Gastrocnemius medialis (tissue), 4 donors: ENCODE results near the gene ICAM4. TPM values are rescaled to one million over a fixed set of nuclear protein-coding genes. Genes with fewer than 3 reads are reported as not detected.

Experiments used
- ATAC-seq, 2 donors: fragments of 150-250 bp; one replicate each; pipeline ENCODE4 v1.9.1; 2016
- DNase-seq, 2 donors: peaks; one replicate each; pipeline ENCODE4 v3.0.0-alpha.2; 2019
- H3K27ac ChIP-seq, 4 donors: fragments of 200-600 bp; sonication (generic); 1 replicate in 1 of 4; 2 replicates in 3 of 4; pipeline ENCODE4 v1.5.1; 2016 to 2018; ENCODE audit warnings: mild to moderate bottlenecking in 2 of 4, moderate library complexity in 1 of 4
- H3K27me3 ChIP-seq, 3 donors: fragments of 200-600 bp; sonication (generic) in 2 of 3; 1 replicate in 1 of 3; 2 replicates in 2 of 3; pipeline versions ENCODE4 v1.5.1 to v1.6.0; 2016 to 2019; ENCODE audit warnings: mild to moderate bottlenecking in 1 of 3, moderate library complexity in 1 of 3
- H3K36me3 ChIP-seq, 2 donors: fragments of 200-600 bp; sonication (generic) in 1 of 2; one replicate each; pipeline ENCODE4 v1.5.1; 2017 to 2018
- H3K4me1 ChIP-seq, 2 donors: fragments of 200-600 bp; sonication (generic) in 1 of 2; one replicate each; pipeline ENCODE4 v1.5.1; 2016 to 2017; ENCODE audit warnings: mild to moderate bottlenecking in 2 of 2
- H3K4me3 ChIP-seq, 4 donors: fragments of 200-600 bp; sonication (generic) in 3 of 4; 1 replicate in 1 of 4; 2 replicates in 3 of 4; pipeline ENCODE4 v1.5.1; 2016 to 2019; ENCODE audit warnings: mild to moderate bottlenecking in 2 of 4
- H3K9me3 ChIP-seq, 3 donors: fragments of 200-600 bp; sonication (generic) in 2 of 3; 1 replicate in 1 of 3; 2 replicates in 2 of 3; pipeline ENCODE4 v1.5.1; 2016 to 2019
- POLR2A ChIP-seq, 2 donors: fragments of 450-650 bp; IDR thresholded peaks; one replicate each; pipeline ENCODE4 v1.6.1; 2017; ENCODE audit warnings: antibody characterized with exemption in 2 of 2, mild to moderate bottlenecking in 2 of 2, moderate library complexity in 2 of 2
- in situ Hi-C, 4 donors: fragments of 200-750 bp; cut with MboI; loops; one replicate each; pipeline versions ENCODE4 v1.15.0 to v1.8.0; 2017; ENCODE audit warnings: low sequenced_read_pairs in 4 of 4
- intact Hi-C: fragments of 100-400 bp; cut with DNase I; formaldehyde crosslinking; loops from one replicate; pipeline ENCODE4 v1.15.1; 2023; ENCODE audit warnings: low total_unique reads
- total RNA-seq, 4 donors: library from RNA; depleted of rRNA; stranded (reverse); fragments of >200 nt; gene quantifications; one replicate each; pipeline versions ENCODE4 v1.1.0 to v1.2.3, GENCODE V29; 2016
- TF ChIP-seq, protein P1 (sequence below), 5 experiments: fragments of 450-650 bp in 3 of 5; fragments of 200-600 bp in 2 of 5; sonication (generic) in 2 of 5; IDR thresholded peaks in 4 of 5; conservative IDR thresholded peaks in 1 of 5; 1 replicate in 4 of 5; 2 replicates in 1 of 5; pipeline ENCODE4 v1.5.1; 2016 to 2019; ENCODE audit warnings: antibody characterized with exemption in 5 of 5, mild to moderate bottlenecking in 3 of 5, moderate library complexity in 3 of 5

Gene ICAM4
- total RNA-seq, 4 donors from 2014 or later = not detected

DNA sequence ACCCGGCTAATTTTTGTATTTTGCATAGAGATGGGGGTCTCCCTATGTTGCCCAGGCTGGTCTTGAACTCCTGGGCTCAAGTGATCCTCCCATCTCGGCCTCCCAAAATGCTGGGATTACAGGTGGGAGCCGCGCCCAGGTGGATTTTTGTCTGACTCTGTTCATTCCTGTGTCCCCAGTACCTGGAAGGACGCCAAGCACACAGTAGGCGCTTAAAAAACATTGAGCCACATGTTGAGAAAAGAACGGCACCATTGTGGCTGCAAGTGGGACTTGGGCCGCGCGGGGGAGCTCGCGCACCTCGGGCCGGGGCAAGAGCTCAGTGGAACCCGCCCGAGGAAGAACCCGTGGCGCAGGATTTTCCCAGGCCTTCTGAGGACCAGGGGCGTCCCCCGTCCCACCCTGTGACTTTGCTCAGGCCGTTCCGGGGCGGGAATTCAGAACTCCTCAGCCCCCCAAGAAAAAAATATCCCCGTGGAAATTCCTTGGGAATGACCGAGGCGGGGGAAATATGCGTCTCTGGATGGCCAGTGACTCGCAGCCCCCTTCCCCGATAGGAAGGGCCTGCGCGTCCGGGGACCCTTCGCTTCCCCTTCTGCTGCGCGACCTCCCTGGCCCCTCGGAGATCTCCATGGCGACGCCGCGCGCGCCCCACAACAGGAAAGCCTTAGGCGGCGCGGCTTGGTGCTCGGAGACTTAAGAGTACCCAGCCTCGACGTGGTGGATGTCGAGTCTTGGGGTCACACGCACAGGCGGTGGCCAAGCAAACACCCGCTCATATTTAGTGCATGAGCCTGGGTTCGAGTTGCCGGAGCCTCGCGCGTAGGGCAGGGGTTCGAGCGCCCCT, 17.2 kb upstream of the ICAM4 start:
- no peak for TF ChIP-seq POLR2A (IDR thresholded peaks at IDR 0.05)
- TF ChIP-seq, protein P1, sequence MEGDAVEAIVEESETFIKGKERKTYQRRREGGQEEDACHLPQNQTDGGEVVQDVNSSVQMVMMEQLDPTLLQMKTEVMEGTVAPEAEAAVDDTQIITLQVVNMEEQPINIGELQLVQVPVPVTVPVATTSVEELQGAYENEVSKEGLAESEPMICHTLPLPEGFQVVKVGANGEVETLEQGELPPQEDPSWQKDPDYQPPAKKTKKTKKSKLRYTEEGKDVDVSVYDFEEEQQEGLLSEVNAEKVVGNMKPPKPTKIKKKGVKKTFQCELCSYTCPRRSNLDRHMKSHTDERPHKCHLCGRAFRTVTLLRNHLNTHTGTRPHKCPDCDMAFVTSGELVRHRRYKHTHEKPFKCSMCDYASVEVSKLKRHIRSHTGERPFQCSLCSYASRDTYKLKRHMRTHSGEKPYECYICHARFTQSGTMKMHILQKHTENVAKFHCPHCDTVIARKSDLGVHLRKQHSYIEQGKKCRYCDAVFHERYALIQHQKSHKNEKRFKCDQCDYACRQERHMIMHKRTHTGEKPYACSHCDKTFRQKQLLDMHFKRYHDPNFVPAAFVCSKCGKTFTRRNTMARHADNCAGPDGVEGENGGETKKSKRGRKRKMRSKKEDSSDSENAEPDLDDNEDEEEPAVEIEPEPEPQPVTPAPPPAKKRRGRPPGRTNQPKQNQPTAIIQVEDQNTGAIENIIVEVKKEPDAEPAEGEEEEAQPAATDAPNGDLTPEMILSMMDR (IDR thresholded peaks at IDR 0.05 in 4 of 5, conservative IDR thresholded peaks at IDR 0.05 in 1 of 5) = peak; percentile 81 to 94 (median 92)
- Histone ChIP-seq H3K36me3 (no peaks in the 10 kb centered on the region), H3K4me1 (peaks cover 5 to 21% of the 10 kb centered on the region in 2 donors), H3K4me3 (peak overlapping the region; percentile 49 to 60 (median 56)), H3K9me3 (no peaks in the 10 kb centered on the region), H3K27me3 (peaks cover 7 to 24% (median 18%) of the 10 kb centered on the region in 3 donors), H3K27ac (peak overlapping the region; percentile 75 to 84 (median 78))
- ATAC-seq (peak; percentile 72 to 75), DNase-seq (peak; percentile 47 to 70)
- in situ Hi-C loops = loop anchor here (5.0 kb wide), 1 partner anchor 118 kb away; no protein-coding TSS in a partner anchor
- intact Hi-C loops = loop anchor here (1.0 to 5.0 kb wide), 2 partner anchors 63 to 120 kb away; partner anchors contain the start of gene RAVER1

DNA sequence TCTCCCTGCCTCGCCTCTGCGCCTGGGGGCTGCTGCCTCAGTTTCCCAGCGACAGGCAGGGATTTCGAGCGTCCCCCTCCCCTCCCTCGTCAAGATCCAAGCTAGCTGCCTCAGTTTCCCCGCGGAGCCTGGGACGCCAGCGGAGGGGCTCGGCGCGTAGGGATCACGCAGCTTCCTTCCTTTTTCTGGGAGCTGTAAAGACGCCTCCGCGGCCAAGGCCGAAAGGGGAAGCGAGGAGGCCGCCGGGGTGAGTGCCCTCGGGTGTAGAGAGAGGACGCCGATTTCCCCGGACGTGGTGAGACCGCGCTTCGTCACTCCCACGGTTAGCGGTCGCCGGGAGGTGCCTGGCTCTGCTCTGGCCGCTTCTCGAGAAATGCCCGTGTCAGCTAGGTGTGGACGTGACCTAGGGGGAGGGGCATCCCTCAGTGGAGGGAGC, 16.6 kb upstream of the ICAM4 start:
- no peaks in the 10 kb centered on the region for H3K9me3 ChIP-seq
- DNase-seq = peak in 1 of 2 donors; percentile 49
- peak overlapping the region; percentile 75 to 84 (median 78) for H3K27ac ChIP-seq
- H3K27me3 ChIP-seq = peaks cover 7 to 24% (median 18%) of the 10 kb centered on the region in 3 donors
- H3K4me3 ChIP-seq = peak overlapping the region; percentile 49 to 60 (median 56)
- in situ Hi-C loops = no loop called here
- intact Hi-C loops = loop anchor here (5.0 kb wide), 1 partner anchor 62 kb away; the partner anchor contains the start of gene RAVER1
- peak in 1 of 2 donors; percentile 42 for ATAC-seq
- H3K36me3 ChIP-seq = no peaks in the 10 kb centered on the region
- TF ChIP-seq POLR2A (IDR thresholded peaks at IDR 0.05) = no peak
- TF ChIP-seq, protein P1 (IDR thresholded peaks at IDR 0.05 in 4 of 5, conservative IDR thresholded peaks at IDR 0.05 in 1 of 5) = no peak
- H3K4me1 ChIP-seq = peaks cover 5 to 21% of the 10 kb centered on the region in 2 donors

DNA sequence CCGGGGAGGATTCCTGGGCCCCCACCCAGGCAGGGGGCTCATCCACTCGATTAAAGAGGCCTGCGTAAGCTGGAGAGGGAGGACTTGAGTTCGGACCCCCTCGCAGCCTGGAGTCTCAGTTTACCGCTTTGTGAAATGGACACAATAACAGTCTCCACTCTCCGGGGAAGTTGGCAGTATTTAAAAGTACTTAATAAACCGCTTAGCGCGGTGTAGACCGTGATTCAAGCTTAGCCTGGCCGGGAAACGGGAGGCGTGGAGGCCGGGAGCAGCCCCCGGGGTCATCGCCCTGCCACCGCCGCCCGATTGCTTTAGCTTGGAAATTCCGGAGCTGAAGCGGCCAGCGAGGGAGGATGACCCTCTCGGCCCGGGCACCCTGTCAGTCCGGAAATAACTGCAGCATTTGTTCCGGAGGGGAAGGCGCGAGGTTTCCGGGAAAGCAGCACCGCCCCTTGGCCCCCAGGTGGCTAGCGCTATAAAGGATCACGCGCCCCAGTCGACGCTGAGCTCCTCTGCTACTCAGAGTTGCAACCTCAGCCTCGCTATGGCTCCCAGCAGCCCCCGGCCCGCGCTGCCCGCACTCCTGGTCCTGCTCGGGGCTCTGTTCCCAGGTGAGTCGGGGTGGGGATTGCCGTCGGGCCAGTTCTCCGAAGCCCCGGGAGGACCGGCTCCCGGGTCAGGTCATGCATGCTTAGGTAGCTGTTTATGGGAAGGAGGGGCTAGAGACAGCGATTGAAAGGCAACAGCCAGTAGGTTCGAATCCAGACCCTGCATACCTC, 15.9 kb upstream of the ICAM4 start, which contains the start of gene ICAM1:
TSS of gene ICAM1 (plus strand) at position 505 of the 779 bp plus-strand sequence. CDS start at position 545, 40 bp downstream.
- TF ChIP-seq, protein P1 (IDR thresholded peaks at IDR 0.05 in 4 of 5, conservative IDR thresholded peaks at IDR 0.05 in 1 of 5) = no peak
- TF ChIP-seq POLR2A (IDR thresholded peaks at IDR 0.05) = peak; percentile 60 to 67
- intact Hi-C loops (loop anchor here (5.0 kb wide), 1 partner anchor 61 kb away; the partner anchor contains the start of gene RAVER1), in situ Hi-C loops (no loop called here)
- DNase-seq (peak; percentile 50 to 65), ATAC-seq (peak; percentile 23 to 65)
- Histone ChIP-seq H3K4me3 (peak within 1 kb of the TSS; percentile 49 to 60 (median 56)), H3K27me3 (peaks cover 7 to 24% (median 18%) of the 10 kb centered on the region in 3 donors), H3K27ac (peak within 1 kb of the TSS; percentile 75 to 84 (median 78)), H3K36me3 (no peaks in the 10 kb centered on the region), H3K9me3 (no peaks in the 10 kb centered on the region), H3K4me1 (peaks cover 5 to 21% of the 10 kb centered on the region in 2 donors)

DNA sequence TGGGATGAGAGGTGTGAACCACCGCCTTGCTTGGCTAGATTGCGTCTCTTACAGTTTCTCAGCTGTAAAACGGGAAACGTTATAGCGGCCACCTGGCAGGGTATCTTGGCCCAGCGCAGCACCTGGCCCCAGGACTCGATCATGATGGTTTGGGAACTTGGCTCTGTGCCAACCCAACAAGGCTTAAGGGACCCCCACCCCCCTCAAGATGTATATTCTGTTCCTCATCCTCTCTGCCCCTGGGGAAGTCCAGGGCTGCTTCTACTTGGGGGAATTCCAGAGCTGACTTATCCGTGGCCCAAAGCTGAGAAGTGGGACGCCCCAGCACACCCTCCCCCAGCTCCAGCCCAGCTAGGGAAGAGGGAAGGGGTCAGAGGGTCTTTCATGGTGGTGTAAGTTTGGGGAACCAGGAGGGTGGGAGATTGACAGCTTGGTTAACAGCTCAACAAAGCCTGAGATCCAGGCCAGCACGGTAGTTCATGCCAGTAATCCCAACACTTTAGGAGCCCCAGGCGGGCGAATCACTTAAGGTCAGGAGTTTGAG, 15.1 kb upstream of the ICAM4 start:
- H3K36me3 ChIP-seq = no peaks in the 10 kb centered on the region
- peaks cover 5 to 21% of the 10 kb centered on the region in 2 donors for H3K4me1 ChIP-seq
- peaks cover 7 to 24% (median 18%) of the 10 kb centered on the region in 3 donors for H3K27me3 ChIP-seq
- intact Hi-C loops = loop anchor here (5.0 kb wide), 1 partner anchor 61 kb away; the partner anchor contains the start of gene RAVER1
- in situ Hi-C loops = no loop called here
- TF ChIP-seq, protein P1 (IDR thresholded peaks at IDR 0.05 in 4 of 5, conservative IDR thresholded peaks at IDR 0.05 in 1 of 5) = no peak
- TF ChIP-seq POLR2A (IDR thresholded peaks at IDR 0.05) = no peak
- DNase-seq = no peak
- peak overlapping the region; percentile 75 to 84 (median 78) for H3K27ac ChIP-seq
- H3K4me3 ChIP-seq = peak overlapping the region; percentile 49 to 60 (median 56)
- H3K9me3 ChIP-seq = no peaks in the 10 kb centered on the region
- peak in 1 of 2 donors; percentile 4 for ATAC-seq
